NCI-H748 treated with DMSO at 0.1 percent for 48 hours (cell line): ENCODE data around the gene TES.
"Not testable (repeated sequence)": the region's sequence is repeated elsewhere in the genome, so short reads cannot be mapped to it uniquely, and the experiment has no call there.

Source experiments
- DNase-seq: peaks from one replicate; lab custom pipeline; 2025; lab: John Stamatoyannopoulos, UW

Gene TES, protein sequence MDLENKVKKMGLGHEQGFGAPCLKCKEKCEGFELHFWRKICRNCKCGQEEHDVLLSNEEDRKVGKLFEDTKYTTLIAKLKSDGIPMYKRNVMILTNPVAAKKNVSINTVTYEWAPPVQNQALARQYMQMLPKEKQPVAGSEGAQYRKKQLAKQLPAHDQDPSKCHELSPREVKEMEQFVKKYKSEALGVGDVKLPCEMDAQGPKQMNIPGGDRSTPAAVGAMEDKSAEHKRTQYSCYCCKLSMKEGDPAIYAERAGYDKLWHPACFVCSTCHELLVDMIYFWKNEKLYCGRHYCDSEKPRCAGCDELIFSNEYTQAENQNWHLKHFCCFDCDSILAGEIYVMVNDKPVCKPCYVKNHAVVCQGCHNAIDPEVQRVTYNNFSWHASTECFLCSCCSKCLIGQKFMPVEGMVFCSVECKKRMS

DNA sequence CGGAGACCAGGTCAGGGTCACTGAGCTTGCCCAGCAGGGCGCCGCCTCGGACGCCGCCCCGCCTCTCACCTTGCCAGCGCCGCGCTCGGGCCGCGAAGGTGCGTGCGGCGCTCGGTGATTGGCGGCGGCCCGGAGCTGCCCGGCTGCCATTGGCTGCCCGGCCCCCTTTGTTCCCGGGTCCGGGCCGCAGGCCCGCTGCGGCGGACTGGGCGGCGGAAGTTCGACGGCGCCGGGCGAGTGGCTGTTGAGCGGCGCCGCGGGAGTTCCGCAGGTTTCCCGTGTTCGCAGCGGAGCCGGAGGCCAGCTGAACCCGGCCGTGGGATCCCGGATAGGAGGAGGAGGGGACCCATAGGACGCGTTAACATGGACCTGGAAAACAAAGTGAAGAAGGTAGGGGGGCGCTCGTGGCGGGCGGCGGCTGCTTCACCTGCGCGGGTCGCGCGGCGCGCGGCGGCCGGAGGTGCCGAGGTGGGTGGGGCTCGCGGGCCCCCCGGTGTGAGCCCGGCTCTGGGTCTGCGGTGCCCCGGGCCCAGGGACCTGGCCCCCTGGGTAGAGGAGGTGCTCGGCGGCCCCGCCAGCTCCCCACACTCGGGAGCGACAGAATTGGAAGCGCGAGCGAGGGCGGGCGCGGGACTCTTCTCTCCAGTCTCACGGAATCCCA is at the start of gene TES:
Gene TES, plus strand, starts transcription at position 195 of the 661 bp plus-strand sequence. Its CDS starts 169 bp downstream, at position 364.
- DNase-seq, result peak; percentile 35

DNA sequence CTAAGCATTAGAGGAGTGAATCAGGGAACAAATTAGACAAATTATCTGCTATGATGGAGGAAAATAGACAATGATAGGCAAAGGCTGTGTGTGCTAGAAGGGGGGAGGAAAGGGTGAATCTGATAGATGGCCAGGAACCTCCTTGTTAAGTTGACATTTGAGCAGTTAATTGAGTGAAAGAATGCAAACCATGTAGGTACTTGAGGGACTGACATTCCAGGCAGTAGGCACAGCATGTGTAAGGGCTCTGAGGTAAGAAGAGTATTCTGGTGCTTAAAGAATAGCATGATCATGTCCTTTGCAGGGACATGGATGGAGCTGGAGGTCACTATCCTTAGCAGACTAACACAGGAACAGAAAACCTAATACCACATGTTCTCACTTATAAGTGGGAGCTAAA is 48.6 kb upstream of the TES start:
- no peak for DNase-seq

DNA sequence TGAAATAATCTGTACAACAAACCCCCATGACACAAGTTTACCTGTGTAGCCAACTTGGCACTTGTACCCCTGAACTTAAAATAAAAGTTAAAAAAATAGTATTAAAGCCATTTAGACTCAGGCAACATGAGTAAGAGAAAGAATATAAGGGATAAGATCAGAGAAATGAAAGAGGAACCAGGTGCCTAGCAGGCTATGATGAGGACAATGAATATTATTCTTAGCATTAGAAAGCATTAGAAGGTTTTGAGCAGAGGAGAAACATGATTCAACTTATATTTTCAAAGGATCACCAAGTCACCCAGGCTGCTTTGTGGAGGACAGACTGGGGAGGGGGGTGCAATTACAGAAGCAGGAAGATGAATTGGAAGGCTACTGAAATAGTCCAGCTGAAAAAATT is 48.1 kb upstream of the TES start:
- DNase-seq, result no peak

DNA sequence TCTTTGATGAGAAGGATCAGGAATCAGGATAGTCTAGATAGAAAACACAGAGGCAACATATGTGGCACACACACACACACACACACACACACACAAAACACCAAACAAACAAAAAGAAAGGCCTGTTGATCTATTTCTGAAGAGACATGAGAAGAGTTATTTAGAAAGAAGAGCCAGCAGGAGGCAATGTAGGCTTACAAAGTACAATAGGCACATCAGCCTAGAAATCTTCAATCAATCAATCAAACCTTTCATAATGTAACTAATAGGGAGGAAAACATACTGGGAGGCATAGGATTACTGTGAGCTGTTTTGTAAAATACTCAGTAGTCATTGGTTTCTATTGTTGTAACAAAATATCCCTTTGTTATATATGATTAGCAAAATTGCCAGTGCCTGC is 47.3 kb upstream of the TES start:
- no peak for DNase-seq

DNA sequence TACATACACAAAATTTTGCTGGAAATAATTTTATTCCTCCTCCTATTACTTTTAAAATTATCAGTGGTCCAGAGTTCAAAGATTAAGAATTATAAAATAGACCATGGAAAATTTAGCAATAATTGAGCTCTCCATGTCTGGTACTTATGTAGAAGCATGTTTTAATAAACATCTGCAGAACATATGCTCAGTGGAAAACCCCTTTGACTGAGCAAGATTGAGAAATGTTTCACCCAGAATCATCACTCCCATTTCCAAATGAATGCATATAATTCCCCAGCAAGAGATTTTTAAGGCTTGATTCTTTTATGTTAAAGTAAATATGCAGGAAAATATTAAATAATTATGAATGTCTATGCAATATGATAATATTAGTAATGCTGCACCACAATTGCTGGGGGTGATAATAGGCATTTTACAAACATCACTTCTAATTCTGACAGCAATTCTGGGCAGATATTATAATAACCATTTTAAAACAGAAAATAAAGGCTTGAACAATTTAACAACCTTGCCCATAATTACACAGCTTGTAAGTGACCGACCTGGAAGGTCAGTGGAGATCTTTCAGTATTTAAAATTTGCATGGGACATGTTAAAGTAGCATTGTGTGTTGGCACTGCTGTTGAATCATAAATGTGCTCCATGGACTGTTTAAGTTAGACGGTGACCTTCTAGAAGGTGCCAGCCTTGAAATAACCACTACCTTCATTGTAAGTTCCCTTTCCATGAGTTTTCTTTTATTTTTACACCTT is 45.6 kb upstream of the TES start:
- DNase-seq, result no peak

DNA sequence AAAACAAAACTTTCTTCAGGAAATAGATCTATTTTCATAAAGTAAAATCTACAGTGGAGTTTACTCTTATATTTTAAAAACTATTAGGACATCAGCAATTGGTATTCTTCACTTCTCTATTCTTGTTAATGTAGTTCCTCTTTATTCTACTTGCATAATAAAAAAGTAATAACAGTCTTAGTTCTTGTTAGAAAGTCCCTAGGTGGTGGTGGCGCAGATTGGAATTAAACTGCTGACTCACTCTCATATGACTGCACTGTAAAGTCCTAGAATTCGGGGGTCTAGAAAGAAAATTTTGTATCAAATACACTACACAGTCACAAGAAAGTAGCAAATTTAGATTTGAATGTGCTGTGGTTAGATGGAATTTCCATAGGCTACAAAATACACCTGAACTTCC is 44.6 kb upstream of the TES start:
- DNase-seq, result no peak

DNA sequence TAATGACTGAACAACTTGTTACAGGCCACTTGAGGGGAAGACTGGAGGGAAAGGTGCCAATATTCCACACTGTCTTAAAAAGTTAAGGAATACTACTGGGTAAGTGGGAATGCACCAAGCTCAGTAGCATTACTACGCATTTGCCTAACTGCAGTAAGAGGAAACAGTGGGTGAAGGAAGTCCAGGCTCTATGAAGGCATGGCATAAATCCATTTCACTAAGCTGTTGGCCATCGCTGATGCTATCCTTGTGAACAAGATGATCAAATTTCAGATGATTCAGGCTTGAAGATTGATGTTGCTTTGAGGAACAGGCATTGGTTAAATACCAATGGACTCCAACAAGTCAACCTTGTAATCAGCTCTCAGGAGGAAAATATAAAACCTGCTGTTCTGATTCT is 44.2 kb upstream of the TES start:
- DNase-seq, result no peak

DNA sequence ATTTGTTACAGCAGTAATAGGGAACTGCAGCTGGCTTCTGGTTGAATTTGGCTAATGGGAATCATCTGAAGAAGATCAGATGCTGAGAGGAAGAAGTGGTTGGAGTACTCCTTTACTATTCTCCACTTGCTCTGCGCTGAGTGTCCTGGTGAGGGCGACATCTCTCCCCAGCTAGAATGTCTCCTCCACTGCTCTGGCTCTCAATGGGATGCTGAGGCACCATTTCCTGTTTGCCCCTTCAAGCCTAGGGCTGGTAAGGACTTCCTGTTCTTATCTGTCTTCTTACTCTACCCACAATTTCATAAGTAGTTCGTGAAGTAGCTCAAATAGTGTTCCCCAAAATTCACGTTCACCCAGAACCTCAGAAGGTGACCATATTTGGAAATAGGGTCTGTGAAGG is 43.2 kb upstream of the TES start:
- DNase-seq, result no peak

DNA sequence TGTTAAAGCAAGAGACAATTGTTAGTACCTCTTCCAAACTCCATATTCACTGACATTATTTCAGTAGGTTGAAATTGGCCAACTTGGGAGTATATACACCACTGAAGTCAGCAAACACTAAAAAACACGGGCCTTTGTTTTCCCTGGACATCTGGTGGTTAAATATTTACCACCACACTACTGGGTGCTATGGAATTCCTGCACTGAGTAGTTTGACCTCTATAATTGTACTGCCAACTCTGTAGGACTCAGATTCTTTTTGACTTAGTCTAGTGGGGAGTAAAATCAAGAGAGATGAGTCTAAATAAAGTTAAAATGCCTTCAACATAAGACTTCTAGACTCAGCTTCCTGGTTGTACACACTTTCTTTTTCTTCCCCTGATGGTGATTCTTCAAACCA is 41.3 kb upstream of the TES start:
- DNase-seq, result no peak

DNA sequence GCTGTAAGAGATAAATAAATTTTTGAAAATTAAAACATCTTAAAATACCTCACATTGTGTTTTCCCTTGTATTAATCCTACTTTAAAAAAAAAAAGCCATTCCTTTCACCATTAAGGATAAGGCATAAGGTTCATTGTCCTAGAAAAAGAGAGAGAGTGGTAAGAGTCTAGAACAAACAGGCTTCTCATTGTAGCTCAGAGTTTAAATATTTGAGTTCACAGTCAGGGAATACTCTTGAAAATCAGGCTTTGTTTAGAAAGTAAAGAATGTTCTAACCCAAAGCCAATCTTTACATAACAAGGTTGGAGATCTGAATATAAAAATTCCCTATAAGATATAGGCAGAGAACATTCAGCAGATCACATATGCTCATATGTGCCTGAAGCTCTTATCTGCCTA is 40.2 kb upstream of the TES start:
- DNase-seq, result no peak

DNA sequence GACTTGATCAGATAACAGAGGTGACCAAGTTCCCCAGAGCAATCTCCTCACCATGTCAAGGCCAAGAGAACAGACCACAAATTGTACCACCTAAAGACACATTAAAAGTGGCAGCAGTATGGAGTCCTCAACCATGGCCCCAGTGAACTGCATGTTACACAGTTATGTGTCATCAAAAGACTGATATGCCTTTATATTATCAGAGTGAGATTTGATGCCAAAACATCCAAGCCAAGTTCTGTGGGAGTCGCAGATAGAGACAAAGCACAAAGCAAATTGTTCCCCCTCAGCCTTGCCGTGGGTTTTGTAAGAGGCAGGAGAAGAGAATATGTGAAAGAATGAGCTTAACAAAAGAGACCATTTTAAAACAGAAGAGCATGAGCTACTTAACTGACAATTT is 39.2 kb upstream of the TES start:
- no peak for DNase-seq

DNA sequence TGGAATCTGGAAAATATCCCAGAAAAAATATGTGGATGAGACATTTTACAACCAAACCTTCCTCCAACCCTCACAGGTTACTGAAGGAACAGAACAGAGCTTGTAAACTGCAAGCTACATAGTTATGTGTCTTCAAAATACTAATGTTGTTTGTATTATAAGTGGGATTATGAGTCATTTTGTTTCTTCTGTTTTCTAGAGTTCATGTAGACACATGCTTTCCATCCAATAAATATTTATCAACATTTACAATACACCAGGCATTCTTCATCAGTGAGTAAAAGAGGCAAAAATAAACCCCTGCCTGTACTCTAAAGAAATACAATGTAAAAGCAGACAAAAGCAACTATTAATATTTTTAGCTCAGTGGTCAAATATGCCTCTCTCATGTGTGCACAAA is 38.0 kb upstream of the TES start:
- no peak for DNase-seq

DNA sequence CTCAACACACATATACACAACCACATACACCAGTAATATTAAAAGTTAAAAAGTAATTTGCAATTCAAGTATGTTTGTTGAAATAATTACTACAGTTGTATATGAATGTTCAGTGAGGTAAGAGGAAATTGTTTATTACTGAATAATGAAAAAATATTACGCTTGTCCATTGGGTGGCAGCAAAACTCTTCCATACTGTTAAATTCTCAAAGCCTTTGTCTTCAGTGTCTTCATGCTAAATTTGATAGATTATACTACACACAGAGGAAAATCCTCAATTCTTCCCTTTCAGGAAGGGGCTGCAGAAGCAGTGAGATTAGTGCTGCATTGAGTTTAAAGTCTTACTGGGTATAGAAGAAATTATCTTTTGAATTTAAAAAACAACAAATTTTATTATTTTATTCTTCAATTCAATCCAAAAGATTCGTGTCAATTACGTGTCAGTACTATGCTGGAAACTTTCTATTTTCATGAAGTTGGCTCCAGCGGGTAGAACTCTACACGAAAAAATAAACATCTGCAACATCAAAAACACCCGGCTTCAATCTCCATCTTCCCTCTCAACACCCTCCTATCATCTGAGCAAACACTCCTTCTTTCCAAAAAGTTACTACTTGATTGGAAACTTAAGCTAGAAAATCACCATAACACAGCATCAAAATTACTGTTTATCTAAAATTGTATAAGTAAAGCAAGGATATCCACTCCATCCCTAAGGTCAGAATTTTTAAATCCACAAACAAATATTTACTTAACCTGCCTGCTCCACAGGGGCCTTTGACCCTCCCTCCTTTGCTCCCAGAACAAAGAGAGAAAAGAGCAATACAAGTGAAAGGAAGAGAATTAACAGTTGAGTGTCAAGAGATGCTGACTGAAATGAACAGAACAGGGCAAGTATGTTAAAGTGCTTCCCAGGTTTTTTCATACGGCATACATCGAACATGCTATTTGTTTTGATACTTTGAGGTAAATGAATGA is 37.0 kb upstream of the TES start:
- peak; percentile 45 for DNase-seq

DNA sequence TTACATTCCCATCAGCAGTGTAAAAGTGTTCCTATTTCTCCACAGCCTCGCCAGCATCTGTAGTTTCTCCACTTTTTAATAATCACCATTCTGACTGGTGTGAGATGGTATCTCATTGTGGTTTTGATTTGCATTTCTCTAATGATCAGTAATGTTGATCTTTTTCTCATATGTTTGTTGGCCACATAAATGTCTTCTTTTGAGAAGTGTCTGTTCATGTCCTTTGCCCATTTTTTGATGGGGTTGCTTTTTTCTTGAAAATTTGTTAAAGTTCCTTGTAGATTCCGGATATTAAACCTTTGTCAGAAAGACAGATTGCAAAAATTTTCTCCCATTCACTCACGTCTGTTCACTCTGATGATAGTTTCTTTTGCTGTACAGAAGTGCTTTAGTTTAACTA is 35.2 kb upstream of the TES start:
- DNase-seq, result not testable (repeated sequence)

DNA sequence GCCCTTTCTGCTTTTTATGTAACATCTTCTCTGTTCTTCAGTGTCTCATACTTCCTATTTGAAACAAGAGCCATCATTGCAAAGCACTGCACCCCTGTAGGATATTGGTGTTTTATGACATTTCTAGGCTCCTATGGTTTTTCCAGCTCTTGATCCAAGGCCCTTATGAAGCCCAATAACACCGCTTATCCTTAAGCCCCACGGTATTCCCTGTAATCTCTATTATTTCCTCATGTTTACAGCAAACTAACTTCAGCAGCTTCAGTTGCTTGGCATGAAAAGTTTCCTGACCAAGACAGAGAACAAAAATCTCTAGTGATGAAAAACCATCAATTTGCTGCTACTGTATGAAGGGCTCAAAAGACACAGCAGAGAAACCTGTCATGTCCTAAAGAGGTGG is 34.1 kb upstream of the TES start:
- DNase-seq, result no peak

DNA sequence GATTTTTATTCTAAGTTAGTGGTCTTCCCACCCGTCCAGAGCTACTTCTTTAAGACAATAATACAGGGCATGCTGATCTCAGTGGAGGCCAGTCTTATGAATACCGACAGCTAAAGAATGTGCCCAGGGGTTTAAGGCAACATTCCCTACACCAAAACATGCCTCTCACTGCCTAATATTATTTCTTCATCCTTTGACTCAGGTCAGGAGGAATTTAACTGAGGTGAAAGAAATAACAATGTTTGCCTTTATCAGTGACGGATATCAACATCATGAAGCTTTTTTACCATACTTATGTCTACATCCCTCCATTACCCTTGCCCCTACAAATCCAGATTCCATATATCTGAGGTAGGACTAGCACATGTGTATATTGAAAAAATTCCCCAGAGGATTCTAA is 33.3 kb upstream of the TES start:
- no peak for DNase-seq

DNA sequence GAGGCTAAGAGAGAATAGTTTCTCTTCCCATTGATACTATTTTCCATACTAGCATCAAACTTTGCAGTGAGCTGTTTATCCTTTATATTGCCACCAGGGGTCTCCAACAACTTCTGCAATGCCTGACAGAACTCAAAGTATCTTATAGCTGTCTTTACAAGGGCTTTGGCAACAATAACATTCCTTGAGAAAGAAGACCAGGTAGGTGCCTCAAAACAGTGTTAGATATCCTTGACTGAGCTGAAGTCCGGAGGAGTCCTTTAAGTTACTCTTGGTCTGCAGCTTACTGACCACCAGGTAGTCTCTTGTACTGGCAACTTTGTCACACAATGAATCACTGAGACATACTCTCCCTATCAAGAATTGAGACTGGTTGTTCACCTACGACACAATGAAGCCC is 30.0 kb upstream of the TES start:
- peak; percentile 41 for DNase-seq

DNA sequence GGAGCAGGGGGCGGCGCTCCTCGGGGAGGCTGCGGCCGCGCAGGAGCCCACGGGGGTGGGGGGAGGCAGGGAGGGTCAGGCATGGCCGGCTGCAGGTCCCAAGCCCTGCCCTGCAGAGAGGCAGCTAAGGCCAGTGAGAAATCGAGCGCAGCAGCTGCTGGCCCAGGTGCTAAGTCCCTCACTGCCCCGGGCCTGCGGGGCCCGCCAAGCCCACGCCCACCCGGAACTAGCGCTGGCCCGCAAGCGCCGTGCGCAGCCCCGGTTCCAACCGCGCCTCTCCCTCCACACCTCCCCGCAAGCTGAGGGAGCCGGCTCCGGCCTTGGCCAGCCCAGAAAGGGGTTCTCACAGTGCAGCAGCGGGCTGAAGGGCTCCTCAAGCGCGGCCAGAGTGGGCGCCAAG is 28.3 kb upstream of the TES start:
- no peak for DNase-seq

DNA sequence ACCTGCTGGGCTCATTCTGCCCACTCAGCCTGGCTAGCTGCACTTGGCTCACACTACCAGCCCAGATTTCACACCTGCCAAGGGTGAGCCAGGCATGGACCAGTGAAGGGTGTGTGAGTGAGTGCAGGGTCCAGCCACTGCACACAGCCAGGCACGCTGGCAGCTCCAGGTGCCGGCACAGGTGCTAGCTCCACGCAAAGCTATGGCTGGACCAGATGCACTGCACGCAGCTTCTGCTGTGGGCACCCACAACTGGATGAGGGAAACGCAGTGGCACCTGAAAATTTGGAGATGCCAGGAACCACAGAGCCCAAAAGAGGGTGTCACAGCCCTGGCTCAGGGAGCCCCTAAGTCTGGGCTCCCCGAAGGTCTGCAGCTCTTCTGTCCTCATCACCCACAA is 24.9 kb upstream of the TES start:
- DNase-seq, result no peak

DNA sequence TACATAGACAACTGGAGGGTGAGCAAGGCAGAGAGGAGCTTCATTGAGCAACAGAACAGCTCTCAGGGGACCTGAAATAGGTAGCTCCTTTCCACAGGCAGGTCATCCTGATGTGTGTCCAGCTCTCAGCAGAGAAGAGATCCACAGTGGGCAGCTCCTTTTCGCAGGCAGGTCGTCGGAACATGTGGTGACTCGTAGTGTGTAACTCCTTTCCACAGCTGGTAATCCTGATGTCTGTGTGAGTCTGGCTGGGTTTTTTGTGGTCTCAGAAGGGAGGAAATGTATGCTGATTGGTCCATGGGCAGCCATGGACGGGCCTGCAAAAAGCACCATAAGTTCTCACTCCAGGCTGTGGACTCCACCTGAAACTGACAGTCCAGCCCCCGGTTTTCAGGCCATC is 24.4 kb upstream of the TES start:
- DNase-seq, result no peak

DNA sequence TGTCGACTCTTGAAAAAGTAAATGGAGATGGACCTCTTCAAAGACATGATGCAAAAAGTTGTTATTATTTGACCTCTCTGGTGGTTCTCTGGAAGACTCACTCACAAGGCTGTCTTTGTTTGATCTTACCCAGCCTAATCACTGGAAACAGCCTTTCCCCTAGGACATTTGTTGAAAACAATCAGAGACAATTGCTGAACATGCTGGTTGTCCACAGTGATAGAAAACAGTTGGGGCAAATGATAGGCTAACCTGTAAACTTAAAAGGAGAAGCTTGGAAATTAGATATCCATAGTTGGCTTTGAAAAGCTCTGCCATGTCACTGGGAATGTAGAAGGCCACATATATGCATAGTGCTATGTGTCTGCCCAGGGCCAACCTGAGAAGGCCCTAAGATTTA is 22.9 kb upstream of the TES start:
- no peak for DNase-seq
